Neural cell (in vitro differentiated cells): Measurements from ENCODE around the gene SMOC1.

ENCODE experiments used
- CTCF ChIP-seq: fragments of 450-650 bp; IDR thresholded peaks from 2 replicates; pipeline ENCODE4 v1.5.1; 2014; ENCODE audit warnings: antibody characterized with exemption, mild to moderate bottlenecking, moderate library complexity; ENCODE audit not compliant: poor library complexity, severe bottlenecking
- EZH2 ChIP-seq: fragments of 200-600, 300-800 bp; shearing (Covaris generic), sonication (generic); IDR thresholded peaks from 2 replicates; pipeline ENCODE4 v1.6.1; 2014; ENCODE audit warnings: antibody characterized with exemption, low read length, borderline replicate concordance, mild to moderate bottlenecking; ENCODE audit not compliant: insufficient read depth, poor library complexity, severe bottlenecking
- MXI1 ChIP-seq: fragments of 450-650 bp; conservative IDR thresholded peaks from 2 replicates; pipeline ENCODE4 v1.6.1; 2014; ENCODE audit warnings: antibody characterized with exemption, mild to moderate bottlenecking; ENCODE audit not compliant: poor library complexity, severe bottlenecking
- SMC3 ChIP-seq: fragments of 450-650 bp; conservative IDR thresholded peaks from 2 replicates; pipeline ENCODE4 v1.6.1; 2014; ENCODE audit warnings: antibody characterized with exemption, mild to moderate bottlenecking, moderate library complexity; ENCODE audit not compliant: poor library complexity
- TAF1 ChIP-seq: IDR thresholded peaks from 2 replicates; pipeline ENCODE4 v1.6.1; 2012; ENCODE audit warnings: low read depth

- TF ChIP-seq MXI1 (no peak), EZH2 (no peak), CTCF (no peak), SMC3 (no peak), TAF1 (no peak)
These were observed 107.1 kb downstream of the SMOC1 start for GRCh38 chr14:69986336-69986735.
